Peyer's patch (tissue), 4 donors: ENCODE results near the gene RNF220.

Experiments used
- POLR2A ChIP-seq, 2 donors: fragments of 450-650 bp; IDR thresholded peaks; one replicate each; pipeline ENCODE4 v1.5.1; 2017; ENCODE audit warnings: antibody characterized with exemption in 2 of 2, mild to moderate bottlenecking in 2 of 2, moderate library complexity in 2 of 2
- TF ChIP-seq, protein P1 (sequence below), 6 experiments: fragments of 450-650 bp in 4 of 6; fragments of 200-600 bp in 2 of 6; sonication (generic) in 1 of 6; IDR thresholded peaks; one replicate each; pipeline ENCODE4 v1.5.1; 2017 to 2019; ENCODE audit warnings: antibody characterized with exemption in 6 of 6, mild to moderate bottlenecking in 3 of 6, moderate library complexity in 1 of 6

GRCh38 chr1:44476891-44477290 is 71.8 kb downstream of the RNF220 start:
- TF ChIP-seq, protein P1, sequence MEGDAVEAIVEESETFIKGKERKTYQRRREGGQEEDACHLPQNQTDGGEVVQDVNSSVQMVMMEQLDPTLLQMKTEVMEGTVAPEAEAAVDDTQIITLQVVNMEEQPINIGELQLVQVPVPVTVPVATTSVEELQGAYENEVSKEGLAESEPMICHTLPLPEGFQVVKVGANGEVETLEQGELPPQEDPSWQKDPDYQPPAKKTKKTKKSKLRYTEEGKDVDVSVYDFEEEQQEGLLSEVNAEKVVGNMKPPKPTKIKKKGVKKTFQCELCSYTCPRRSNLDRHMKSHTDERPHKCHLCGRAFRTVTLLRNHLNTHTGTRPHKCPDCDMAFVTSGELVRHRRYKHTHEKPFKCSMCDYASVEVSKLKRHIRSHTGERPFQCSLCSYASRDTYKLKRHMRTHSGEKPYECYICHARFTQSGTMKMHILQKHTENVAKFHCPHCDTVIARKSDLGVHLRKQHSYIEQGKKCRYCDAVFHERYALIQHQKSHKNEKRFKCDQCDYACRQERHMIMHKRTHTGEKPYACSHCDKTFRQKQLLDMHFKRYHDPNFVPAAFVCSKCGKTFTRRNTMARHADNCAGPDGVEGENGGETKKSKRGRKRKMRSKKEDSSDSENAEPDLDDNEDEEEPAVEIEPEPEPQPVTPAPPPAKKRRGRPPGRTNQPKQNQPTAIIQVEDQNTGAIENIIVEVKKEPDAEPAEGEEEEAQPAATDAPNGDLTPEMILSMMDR (IDR thresholded peaks at IDR 0.05): no peak
- no peak for TF ChIP-seq POLR2A (IDR thresholded peaks at IDR 0.05)
